DND-41 (cell line): ENCODE results near the gene FSHR.

Experiments used
- ATAC-seq: fragments of 200-7000 bp; cut with Tn5 transposase; 3 replicates; pipeline ENCODE4 v1.9.1; 2021; ENCODE audit warnings: low read depth; ENCODE audit not compliant: insufficient read depth
- DNase-seq: peaks from one replicate; pipeline ENCODE4 v3.0.0-alpha.2; 2020
- H2AFZ ChIP-seq: 2 replicates; pipeline ENCODE4 v1.6.0; 2012; ENCODE audit warnings: low read depth, low read length
- H3K27ac ChIP-seq: 2 replicates; pipeline ENCODE4 v1.5.1; 2012; ENCODE audit warnings: low read length, inconsistent platforms
- H3K27me3 ChIP-seq: fragments of 200-600 bp; sonication (generic); 2 replicates; pipeline ENCODE4 v1.6.0; 2012; ENCODE audit warnings: low read length, mild to moderate bottlenecking, inconsistent platforms; ENCODE audit not compliant: insufficient read depth, poor library complexity
- H3K36me3 ChIP-seq: 2 replicates; pipeline ENCODE4 v1.5.1; 2012; ENCODE audit warnings: low read length, inconsistent platforms; ENCODE audit not compliant: insufficient read depth
- H3K4me1 ChIP-seq: 2 replicates; pipeline ENCODE4 v1.5.1; 2012; ENCODE audit warnings: mild to moderate bottlenecking, low read length; ENCODE audit not compliant: insufficient read depth
- H3K4me2 ChIP-seq: 2 replicates; pipeline ENCODE4 v1.6.0; 2012; ENCODE audit warnings: mild to moderate bottlenecking, moderate library complexity, low read length, inconsistent platforms; ENCODE audit not compliant: insufficient read depth
- H3K4me3 ChIP-seq, 2 experiments: fragments of 200-600 bp in 1 of 2; shearing (Covaris generic) in 1 of 2; 2 replicates each; pipeline ENCODE4 v1.5.1; 2012 to 2016; ENCODE audit warnings: inconsistent platforms in 2 of 2, low read length in 2 of 2, mild to moderate bottlenecking in 2 of 2, low read depth in 1 of 2, moderate library complexity in 1 of 2
- H3K79me2 ChIP-seq: 2 replicates; pipeline ENCODE4 v1.6.0; 2012; ENCODE audit warnings: low read length, inconsistent platforms; ENCODE audit not compliant: insufficient read depth
- H3K9ac ChIP-seq: 2 replicates; pipeline ENCODE4 v1.6.0; 2012; ENCODE audit warnings: low read depth, mild to moderate bottlenecking, inconsistent platforms, low read length, moderate library complexity
- H3K9me3 ChIP-seq: 2 replicates; pipeline ENCODE4 v1.5.1; 2012; ENCODE audit warnings: low read length, moderate library complexity, mild to moderate bottlenecking, inconsistent platforms; ENCODE audit not compliant: insufficient read depth, severe bottlenecking
- H4K20me1 ChIP-seq: 2 replicates; pipeline ENCODE4 v1.6.0; 2012; ENCODE audit warnings: low read length; ENCODE audit not compliant: insufficient read depth
- CTCF ChIP-seq: IDR thresholded peaks from 2 replicates; pipeline ENCODE4 v1.5.1; 2012; ENCODE audit warnings: borderline replicate concordance, low read length, moderate library complexity, mild to moderate bottlenecking; ENCODE audit not compliant: poor library complexity, severe bottlenecking; ENCODE audit errors: extremely low read depth
- EZH2 ChIP-seq: IDR thresholded peaks from 3 replicates; pipeline ENCODE4 v1.6.1; 2012; ENCODE audit warnings: borderline replicate concordance, low read depth, mild to moderate bottlenecking, moderate library complexity, low read length, inconsistent platforms; ENCODE audit not compliant: severe bottlenecking

The FSHR gene

GRCh38 chr2:49108851-49109250 is 45.5 kb downstream of the FSHR start:
- Histone ChIP-seq H3K9me3 (no peaks in the 10 kb centered on the region), H3K4me3 (no peak overlapping the region), H2AFZ (no peak overlapping the region), H3K4me1 (no peaks in the 10 kb centered on the region), H4K20me1 (no peaks in the 10 kb centered on the region), H3K9ac (no peak overlapping the region), H3K27me3 (no peaks in the 10 kb centered on the region), H3K79me2 (no peaks in the 10 kb centered on the region), H3K36me3 (no peaks in the 10 kb centered on the region), H3K4me2 (no peak overlapping the region), H3K27ac (no peak overlapping the region)
- ATAC-seq (no peak), DNase-seq (no peak)
- TF ChIP-seq CTCF (no peak), EZH2 (no peak)

GRCh38 chr2:49108436-49108835 is 45.9 kb downstream of the FSHR start:
- Histone ChIP-seq H3K4me3 (no peak overlapping the region), H3K36me3 (no peaks in the 10 kb centered on the region), H3K27me3 (no peaks in the 10 kb centered on the region), H3K4me1 (no peaks in the 10 kb centered on the region), H3K9ac (no peak overlapping the region), H3K79me2 (no peaks in the 10 kb centered on the region), H4K20me1 (no peaks in the 10 kb centered on the region), H3K9me3 (no peaks in the 10 kb centered on the region), H3K27ac (no peak overlapping the region), H3K4me2 (no peak overlapping the region), H2AFZ (no peak overlapping the region)
- no peak for TF ChIP-seq EZH2
- no peak for TF ChIP-seq CTCF
- DNase-seq (no peak), ATAC-seq (no peak)

DNA sequence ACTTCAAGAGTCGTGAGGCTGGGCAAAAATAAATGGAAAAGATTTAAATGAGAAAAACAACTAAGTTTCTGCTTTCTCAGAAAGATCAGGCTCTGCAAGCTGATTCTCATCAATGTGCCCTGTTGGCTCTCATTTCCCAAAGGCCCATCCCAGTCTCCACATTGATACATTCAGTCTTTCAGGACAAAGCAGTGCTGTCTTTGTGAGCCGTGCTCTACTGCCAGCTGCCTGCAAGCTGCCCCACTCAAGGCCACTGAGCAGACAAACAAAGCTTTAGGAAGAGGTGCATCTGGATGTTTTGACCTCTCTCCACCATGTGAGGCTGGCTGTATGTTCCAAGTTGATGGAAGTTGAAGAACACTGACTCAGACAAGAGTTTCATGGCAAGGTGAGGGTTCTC is 48.8 kb downstream of the FSHR start:
- no peak for TF ChIP-seq CTCF
- TF ChIP-seq EZH2: no peak
- H3K9me3 ChIP-seq: no peaks in the 10 kb centered on the region
- no peaks in the 10 kb centered on the region for H3K36me3 ChIP-seq
- H3K4me3 ChIP-seq: no peak overlapping the region
- H3K27ac ChIP-seq: no peak overlapping the region
- H3K27me3 ChIP-seq: no peaks in the 10 kb centered on the region
- H3K4me2 ChIP-seq: no peak overlapping the region
- no peak overlapping the region for H3K9ac ChIP-seq
- DNase-seq (no peak), ATAC-seq (no peak)
- H4K20me1 ChIP-seq: no peaks in the 10 kb centered on the region
- H3K79me2 ChIP-seq: no peaks in the 10 kb centered on the region
- H2AFZ ChIP-seq: no peak overlapping the region
- no peaks in the 10 kb centered on the region for H3K4me1 ChIP-seq

DNA sequence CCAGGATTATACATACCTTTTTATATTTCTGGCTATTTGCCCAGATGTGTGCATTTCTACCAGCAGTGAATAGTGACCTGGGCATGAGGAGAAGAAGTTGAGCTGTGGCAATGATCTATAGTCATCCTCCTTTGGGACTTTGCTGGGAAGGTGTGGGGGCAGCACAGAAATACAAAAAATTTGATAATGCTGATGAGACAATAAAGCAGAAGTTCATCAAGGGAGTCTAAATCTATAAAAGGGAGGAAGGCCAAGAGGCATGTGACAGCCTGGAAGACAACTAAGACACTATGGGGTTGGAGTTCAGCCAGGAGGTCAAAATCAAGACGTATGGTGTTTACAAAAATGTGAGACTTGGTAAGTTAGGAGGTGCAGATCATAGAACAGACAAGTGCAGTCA is 52.2 kb downstream of the FSHR start:
- Histone ChIP-seq H3K27me3 (no peaks in the 10 kb centered on the region), H4K20me1 (no peaks in the 10 kb centered on the region), H2AFZ (no peak overlapping the region), H3K27ac (no peak overlapping the region), H3K4me3 (no peak overlapping the region), H3K79me2 (no peaks in the 10 kb centered on the region), H3K36me3 (no peaks in the 10 kb centered on the region), H3K4me1 (no peaks in the 10 kb centered on the region), H3K4me2 (no peak overlapping the region), H3K9me3 (no peaks in the 10 kb centered on the region), H3K9ac (no peak overlapping the region)
- TF ChIP-seq CTCF (no peak), EZH2 (no peak)
- no peak for DNase-seq
- no peak for ATAC-seq
